ENCODE data around the gene PCBP2.

DNA sequence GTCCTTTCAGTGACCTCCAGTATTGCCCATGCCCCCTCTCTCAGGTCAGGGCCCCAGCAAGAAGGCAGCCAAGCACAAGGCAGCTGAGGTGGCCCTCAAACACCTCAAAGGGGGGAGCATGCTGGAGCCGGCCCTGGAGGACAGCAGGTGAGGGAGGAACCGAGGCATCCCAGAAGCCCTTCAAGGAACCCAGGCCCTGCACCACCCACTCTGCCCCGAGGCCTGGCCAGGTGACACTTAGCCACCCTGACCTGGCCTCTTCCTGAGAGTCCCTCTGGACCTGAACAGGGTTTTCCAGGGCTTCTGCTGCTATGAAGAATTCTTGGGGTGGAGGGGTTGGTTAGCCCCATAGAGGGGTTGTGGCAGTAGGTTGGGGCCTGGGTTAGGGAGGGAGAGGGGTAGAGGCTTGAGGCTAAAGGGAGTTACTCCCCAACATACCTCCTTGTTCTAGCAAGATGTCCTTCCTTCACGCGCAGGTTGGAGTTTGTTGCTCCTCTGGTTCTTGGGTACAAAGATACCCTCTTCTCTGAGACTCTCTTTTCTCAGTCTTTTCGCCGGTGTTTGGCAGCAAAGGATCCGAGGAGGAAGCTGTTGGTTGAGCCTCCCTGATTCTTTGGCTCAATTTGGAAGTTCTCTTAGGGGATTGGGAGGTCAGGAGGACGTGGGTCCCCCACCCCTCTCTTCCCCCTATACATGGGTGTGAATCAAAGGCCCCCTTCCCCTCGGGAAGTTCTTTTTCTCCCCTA, 51.3 kb downstream of the PCBP2 start:
- TF ChIP-seq, protein P1, sequence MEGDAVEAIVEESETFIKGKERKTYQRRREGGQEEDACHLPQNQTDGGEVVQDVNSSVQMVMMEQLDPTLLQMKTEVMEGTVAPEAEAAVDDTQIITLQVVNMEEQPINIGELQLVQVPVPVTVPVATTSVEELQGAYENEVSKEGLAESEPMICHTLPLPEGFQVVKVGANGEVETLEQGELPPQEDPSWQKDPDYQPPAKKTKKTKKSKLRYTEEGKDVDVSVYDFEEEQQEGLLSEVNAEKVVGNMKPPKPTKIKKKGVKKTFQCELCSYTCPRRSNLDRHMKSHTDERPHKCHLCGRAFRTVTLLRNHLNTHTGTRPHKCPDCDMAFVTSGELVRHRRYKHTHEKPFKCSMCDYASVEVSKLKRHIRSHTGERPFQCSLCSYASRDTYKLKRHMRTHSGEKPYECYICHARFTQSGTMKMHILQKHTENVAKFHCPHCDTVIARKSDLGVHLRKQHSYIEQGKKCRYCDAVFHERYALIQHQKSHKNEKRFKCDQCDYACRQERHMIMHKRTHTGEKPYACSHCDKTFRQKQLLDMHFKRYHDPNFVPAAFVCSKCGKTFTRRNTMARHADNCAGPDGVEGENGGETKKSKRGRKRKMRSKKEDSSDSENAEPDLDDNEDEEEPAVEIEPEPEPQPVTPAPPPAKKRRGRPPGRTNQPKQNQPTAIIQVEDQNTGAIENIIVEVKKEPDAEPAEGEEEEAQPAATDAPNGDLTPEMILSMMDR (IDR thresholded peaks at IDR 0.05) = no peak
- TF ChIP-seq EZH2phosphoT487 (IDR thresholded peaks at IDR 0.05) = no peak
